NCI-H510A (cell line): ENCODE measurements around the gene STAP2.

Experiments
- DNase-seq: peaks from one replicate; lab custom pipeline; 2025; lab: John Stamatoyannopoulos, UW

The STAP2 gene

GRCh38 chr19:4327252-4327876 is 11.3 kb downstream of the STAP2 start:
- DNase-seq: no peak

- DNase-seq: no peak
Observed at GRCh38 chr19:4326837-4327251, 11.8 kb downstream of the STAP2 start.

- DNase-seq: no peak
Observed at GRCh38 chr19:4326215-4326836, 12.3 kb downstream of the STAP2 start.

GRCh38 chr19:4324228-4324627 is 14.4 kb downstream of the STAP2 start:
- DNase-seq: no peak

- no peak for DNase-seq
Observed at GRCh38 chr19:4323692-4324091, 14.9 kb downstream of the STAP2 start.

- DNase-seq: no peak
Observed at GRCh38 chr19:4322942-4323665, 15.5 kb downstream of the STAP2 start.

- DNase-seq: no peak
Observed at GRCh38 chr19:4320419-4320818, 18.2 kb downstream of the STAP2 start.

- no peak for DNase-seq
Observed at GRCh38 chr19:4319067-4319718, 19.4 kb downstream of the STAP2 start.

GRCh38 chr19:4318460-4318859 is 20.2 kb downstream of the STAP2 start:
- DNase-seq: no peak

- DNase-seq: no peak
Observed at GRCh38 chr19:4316956-4317355, 21.7 kb downstream of the STAP2 start.

- no peak for DNase-seq
Observed at GRCh38 chr19:4313847-4314490, 24.7 kb downstream of the STAP2 start.

- no peak for DNase-seq
Observed at GRCh38 chr19:4310247-4311121, 28.1 kb downstream of the STAP2 start.

- DNase-seq: no peak
Observed at GRCh38 chr19:4305659-4306058, 33.0 kb downstream of the STAP2 start.

- no peak for DNase-seq
Observed at GRCh38 chr19:4305257-4305612, 33.4 kb downstream of the STAP2 start.

GRCh38 chr19:4304538-4305256 is 33.9 kb downstream of the STAP2 start, which contains the start of gene FSD1:
Gene FSD1, plus strand, starts transcription at chr19:4304598. Its CDS starts 149 bp downstream, at chr19:4304747.
- peak; percentile 65 for DNase-seq

GRCh38 chr19:4303819-4304537 is 34.6 kb downstream of the STAP2 start:
- no peak for DNase-seq

- DNase-seq: no peak
Observed at GRCh38 chr19:4302243-4302640, 36.4 kb downstream of the STAP2 start, which contains the start of gene TMIGD2. Gene TMIGD2, minus strand, starts transcription at chr19:4302389. Its CDS starts 4 bp downstream, at chr19:4302385.

- DNase-seq: no peak
Observed at GRCh38 chr19:4301590-4302242, 36.9 kb downstream of the STAP2 start.

- DNase-seq: no peak
Observed at GRCh38 chr19:4300589-4300988, 38.0 kb downstream of the STAP2 start.
